K562 treated with DMSO at 1 percent for 4 hours (cell line): ENCODE results near the gene RBBP8NL. TPM values are rescaled to one million over a fixed set of nuclear protein-coding genes. Genes with fewer than 3 reads are reported as not detected.

Source experiments
- total RNA-seq: library from RNA; unstranded; fragments of 300-600 nt; gene quantifications from 2 replicates; pipeline ENCODE4 v1.2.3, GENCODE V29; 2022; ENCODE audit not compliant: insufficient read depth

The RBBP8NL gene
- total RNA-seq = not detected in 2 replicates

GRCh38 chr20:62427172-62428001, at the start of gene RBBP8NL:
Gene RBBP8NL (minus strand): TSS chr20:62427539. CDS start chr20:62419647, 7,892 bp downstream.

GRCh38 chr20:62475772-62476055, 48.4 kb upstream of the RBBP8NL start, which contains the start of gene GATA5:
Gene GATA5 (minus strand): TSS chr20:62475995. CDS start chr20:62475521, 474 bp downstream.

GRCh38 chr20:62407221-62407992, 19.9 kb downstream of the RBBP8NL start, which contains the start of gene CABLES2:
Gene CABLES2 (minus strand): TSS chr20:62407285. CDS start chr20:62407276, 9 bp downstream.

GRCh38 chr20:62386383-62387218, 40.7 kb downstream of the RBBP8NL start, which contains the start of gene RPS21:
Gene RPS21 (plus strand): TSS chr20:62387103. CDS start chr20:62387339, 236 bp downstream.

GRCh38 chr20:62367136-62367632, 60.2 kb downstream of the RBBP8NL start, which contains the start of gene LAMA5:
Gene LAMA5 (minus strand): TSS chr20:62367312. CDS start chr20:62367245, 67 bp downstream.

Other genes starting within 250 kb of the RBBP8NL start
- 36.4 and 44.0 TPM in 2 replicates for gene MTG2, start 244.5 kb downstream of the RBBP8NL start, total RNA-seq
- gene HRH3, start 207.3 kb downstream of the RBBP8NL start, total RNA-seq = not detected in 2 replicates
- 15.9 and 16.3 TPM in 2 replicates for gene OSBPL2, start 189.0 kb downstream of the RBBP8NL start, total RNA-seq
- gene ADRM1, start 124.5 kb downstream of the RBBP8NL start, total RNA-seq = 197 and 201 TPM in 2 replicates
- 41.5 and 53.5 TPM in 2 replicates for gene LAMA5, start 60.2 kb downstream of the RBBP8NL start, total RNA-seq
- 7,715 and 7,806 TPM in 2 replicates for gene RPS21, start 40.4 kb downstream of the RBBP8NL start, total RNA-seq
- 7.6 and 7.7 TPM in 2 replicates for gene CABLES2, start 20.3 kb downstream of the RBBP8NL start, total RNA-seq
- gene GATA5, start 48.5 kb upstream of the RBBP8NL start, total RNA-seq = 0.38 and 1.4 TPM in 2 replicates
- 3.5 and 4.3 TPM in 2 replicates for gene SLCO4A1, start 215.0 kb upstream of the RBBP8NL start, total RNA-seq